ENCODE measurements around the gene CILP2.

DNA sequence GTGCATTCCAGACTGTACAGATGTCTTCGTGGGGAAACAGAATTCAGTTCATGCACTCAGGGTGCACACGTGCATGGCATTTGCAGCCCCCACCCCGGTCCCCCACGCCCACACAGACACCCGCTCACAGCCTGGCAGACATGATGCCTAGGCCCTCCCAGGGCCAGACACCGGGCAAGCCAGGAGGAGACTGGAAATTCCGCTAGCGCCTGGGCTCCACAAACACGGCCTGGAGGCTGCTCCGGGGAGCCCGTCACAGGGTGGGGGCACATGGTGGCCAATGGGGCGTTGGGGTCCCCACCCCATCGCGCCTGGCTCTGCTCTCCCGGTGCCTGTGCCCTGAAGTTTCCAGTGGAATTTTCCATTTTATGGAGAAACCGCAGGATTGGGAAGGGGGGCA, 3.6 kb downstream of the CILP2 start:
- TF ChIP-seq, protein P1, sequence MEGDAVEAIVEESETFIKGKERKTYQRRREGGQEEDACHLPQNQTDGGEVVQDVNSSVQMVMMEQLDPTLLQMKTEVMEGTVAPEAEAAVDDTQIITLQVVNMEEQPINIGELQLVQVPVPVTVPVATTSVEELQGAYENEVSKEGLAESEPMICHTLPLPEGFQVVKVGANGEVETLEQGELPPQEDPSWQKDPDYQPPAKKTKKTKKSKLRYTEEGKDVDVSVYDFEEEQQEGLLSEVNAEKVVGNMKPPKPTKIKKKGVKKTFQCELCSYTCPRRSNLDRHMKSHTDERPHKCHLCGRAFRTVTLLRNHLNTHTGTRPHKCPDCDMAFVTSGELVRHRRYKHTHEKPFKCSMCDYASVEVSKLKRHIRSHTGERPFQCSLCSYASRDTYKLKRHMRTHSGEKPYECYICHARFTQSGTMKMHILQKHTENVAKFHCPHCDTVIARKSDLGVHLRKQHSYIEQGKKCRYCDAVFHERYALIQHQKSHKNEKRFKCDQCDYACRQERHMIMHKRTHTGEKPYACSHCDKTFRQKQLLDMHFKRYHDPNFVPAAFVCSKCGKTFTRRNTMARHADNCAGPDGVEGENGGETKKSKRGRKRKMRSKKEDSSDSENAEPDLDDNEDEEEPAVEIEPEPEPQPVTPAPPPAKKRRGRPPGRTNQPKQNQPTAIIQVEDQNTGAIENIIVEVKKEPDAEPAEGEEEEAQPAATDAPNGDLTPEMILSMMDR (conservative IDR thresholded peaks at IDR 0.05; ENCODE audit: low read depth, low read length): no peak
- no peak for TF ChIP-seq MXI1 (IDR thresholded peaks at IDR 0.05; ENCODE audit: borderline replicate concordance, low read depth, low read length)
- no peak for TF ChIP-seq POLR2A (IDR thresholded peaks at IDR 0.05; ENCODE audit: low read depth, low read length)
- no peak for TF ChIP-seq RAD21 (IDR thresholded peaks at IDR 0.05; ENCODE audit: low read length)
- TF ChIP-seq, protein P2, sequence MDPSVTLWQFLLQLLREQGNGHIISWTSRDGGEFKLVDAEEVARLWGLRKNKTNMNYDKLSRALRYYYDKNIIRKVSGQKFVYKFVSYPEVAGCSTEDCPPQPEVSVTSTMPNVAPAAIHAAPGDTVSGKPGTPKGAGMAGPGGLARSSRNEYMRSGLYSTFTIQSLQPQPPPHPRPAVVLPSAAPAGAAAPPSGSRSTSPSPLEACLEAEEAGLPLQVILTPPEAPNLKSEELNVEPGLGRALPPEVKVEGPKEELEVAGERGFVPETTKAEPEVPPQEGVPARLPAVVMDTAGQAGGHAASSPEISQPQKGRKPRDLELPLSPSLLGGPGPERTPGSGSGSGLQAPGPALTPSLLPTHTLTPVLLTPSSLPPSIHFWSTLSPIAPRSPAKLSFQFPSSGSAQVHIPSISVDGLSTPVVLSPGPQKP (IDR thresholded peaks at IDR 0.05; ENCODE audit: borderline replicate concordance, low read depth, low read length): no peak
- no peak for TF ChIP-seq CEBPB (IDR thresholded peaks at IDR 0.05; ENCODE audit: low read depth, low read length)
- no peak for TF ChIP-seq RFX5 (IDR thresholded peaks at IDR 0.05; ENCODE audit: low read depth, low read length)
- TF ChIP-seq SMC3 (IDR thresholded peaks at IDR 0.05; ENCODE audit: low read depth, low read length): no peak
- TF ChIP-seq, protein P3, sequence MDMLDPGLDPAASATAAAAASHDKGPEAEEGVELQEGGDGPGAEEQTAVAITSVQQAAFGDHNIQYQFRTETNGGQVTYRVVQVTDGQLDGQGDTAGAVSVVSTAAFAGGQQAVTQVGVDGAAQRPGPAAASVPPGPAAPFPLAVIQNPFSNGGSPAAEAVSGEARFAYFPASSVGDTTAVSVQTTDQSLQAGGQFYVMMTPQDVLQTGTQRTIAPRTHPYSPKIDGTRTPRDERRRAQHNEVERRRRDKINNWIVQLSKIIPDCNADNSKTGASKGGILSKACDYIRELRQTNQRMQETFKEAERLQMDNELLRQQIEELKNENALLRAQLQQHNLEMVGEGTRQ (IDR thresholded peaks at IDR 0.05; ENCODE audit: low read depth, low read length): no peak
- no peak for TF ChIP-seq MAZ (IDR thresholded peaks at IDR 0.05; ENCODE audit: borderline replicate concordance, low read depth, low read length)
- TF ChIP-seq MAFK (IDR thresholded peaks at IDR 0.05; ENCODE audit: low read depth, low read length): no peak
- TF ChIP-seq NFE2L2 (IDR thresholded peaks at IDR 0.05; ENCODE audit: low read depth, low read length): no peak

Data from IMR-90 (cell line).